HL-60 (cell line): ENCODE measurements around the gene RELL1.

Experiments used
- DNase-seq, 2 experiments: peaks; one replicate each; pipeline ENCODE4 v3.0.0-alpha.2; 2010 to 2020; ENCODE audit warnings: low read depth in 1 of 2, low spot score in 1 of 2
- H3K27ac ChIP-seq: fragments of 250-450 bp; sonication (Bioruptor Pico); replicated peaks from 2 replicates; pipeline ENCODE4 v1.5.1; 2020; ENCODE audit warnings: mild to moderate bottlenecking, moderate library complexity
- H3K27me3 ChIP-seq: fragments of 250-450 bp; sonication (Bioruptor Pico); 2 replicates; pipeline ENCODE4 v1.5.1; 2021; ENCODE audit warnings: mild to moderate bottlenecking, moderate library complexity; ENCODE audit not compliant: insufficient read depth, poor library complexity, severe bottlenecking
- H3K4me3 ChIP-seq: replicated peaks from 2 replicates; pipeline ENCODE4 v1.5.1; 2011; ENCODE audit warnings: mild to moderate bottlenecking, control low read depth, low read length; ENCODE audit not compliant: insufficient read depth
- CTCF ChIP-seq: IDR thresholded peaks from one replicate; pipeline ENCODE4 v1.5.1; 2011; ENCODE audit warnings: low read length, control low read depth, inconsistent platforms; ENCODE audit not compliant: insufficient read depth
- GABPA ChIP-seq: IDR thresholded peaks from 2 replicates; pipeline ENCODE4 v1.6.1; 2012; ENCODE audit warnings: low read depth
- POLR2AphosphoS5 ChIP-seq: IDR thresholded peaks from 2 replicates; pipeline ENCODE4 v1.6.1; 2012; ENCODE audit warnings: low read depth
- REST ChIP-seq: IDR thresholded peaks from 2 replicates; pipeline ENCODE4 v1.6.1; 2012; ENCODE audit warnings: low read depth; ENCODE audit not compliant: insufficient replicate concordance
- SPI1 ChIP-seq: IDR thresholded peaks from 2 replicates; pipeline ENCODE4 v1.6.1; 2012; ENCODE audit warnings: low read depth, mild to moderate bottlenecking, borderline replicate concordance

RELL1 gene

GRCh38 chr4:37629713-37630112 lies 56.5 kb downstream of the RELL1 start:
- TF ChIP-seq POLR2AphosphoS5: no peak
- no peak for TF ChIP-seq CTCF
- TF ChIP-seq REST: no peak
- no peak for TF ChIP-seq GABPA
- TF ChIP-seq SPI1: no peak
- DNase-seq: no peak
- Histone ChIP-seq H3K27me3 (no peaks in the 10 kb centered on the region), H3K27ac (no peak overlapping the region), H3K4me3 (no peak overlapping the region)

DNA sequence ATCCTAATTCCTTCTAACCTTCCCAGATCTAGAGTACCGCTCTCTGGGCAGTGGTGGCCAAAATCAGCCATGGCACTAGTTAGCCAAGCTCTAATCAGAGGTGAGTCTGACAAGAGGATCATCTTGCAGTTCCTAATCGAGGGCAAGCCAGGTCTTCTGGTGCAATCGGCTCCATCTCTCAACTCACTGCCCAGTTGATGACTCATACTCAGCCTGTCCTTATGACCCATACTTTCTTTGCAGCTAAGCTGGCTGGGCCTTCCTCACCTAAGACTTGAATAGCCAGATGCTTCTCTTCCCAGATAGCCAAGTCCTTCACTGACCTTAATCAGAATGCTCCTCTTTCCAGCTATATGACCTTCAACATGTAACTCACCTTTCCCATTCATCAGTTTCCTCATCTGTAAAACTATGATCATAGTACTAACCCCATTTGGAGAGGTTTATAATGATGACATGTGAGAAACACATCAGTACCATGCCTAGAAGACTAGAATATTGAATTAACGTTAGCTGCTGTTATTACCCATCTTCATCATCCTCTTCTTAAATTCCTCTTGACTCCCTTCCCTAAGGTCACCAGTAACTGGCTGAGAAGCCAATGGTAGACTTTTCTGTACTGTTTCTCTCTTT lies 57.1 kb downstream of the RELL1 start:
- Histone ChIP-seq H3K27ac (no peak overlapping the region), H3K4me3 (no peak overlapping the region), H3K27me3 (no peaks in the 10 kb centered on the region)
- TF ChIP-seq CTCF: no peak
- DNase-seq: peak; percentile 14 to 24

GRCh38 chr4:37627263-37627662 lies 58.9 kb downstream of the RELL1 start:
- TF ChIP-seq SPI1: no peak
- no peak for TF ChIP-seq CTCF
- no peak for TF ChIP-seq GABPA
- TF ChIP-seq POLR2AphosphoS5: no peak
- no peak for TF ChIP-seq REST
- no peak for DNase-seq
- Histone ChIP-seq H3K27me3 (no peaks in the 10 kb centered on the region), H3K27ac (no peak overlapping the region), H3K4me3 (no peak overlapping the region)

DNA sequence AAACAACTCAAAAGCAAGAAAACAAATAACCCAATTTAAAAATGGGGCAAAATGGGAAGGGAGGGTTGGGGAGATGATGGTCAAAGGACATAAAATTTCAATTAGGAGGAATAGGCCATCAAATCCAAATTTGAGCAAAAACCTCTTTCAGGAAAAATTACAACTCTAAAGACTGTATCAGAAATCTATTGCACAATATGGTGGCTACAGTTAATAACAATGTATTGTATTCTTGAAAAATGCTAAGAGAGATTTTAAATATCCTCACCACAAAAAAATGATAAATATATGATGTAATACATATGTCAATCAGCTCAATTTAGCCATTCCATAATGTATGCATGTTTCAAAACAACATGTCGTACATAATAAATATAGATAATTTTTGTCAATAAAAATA lies 60.7 kb downstream of the RELL1 start:
- TF ChIP-seq POLR2AphosphoS5 (no peak), CTCF (no peak), SPI1 (no peak), REST (no peak), GABPA (no peak)
- DNase-seq: no peak
- Histone ChIP-seq H3K27ac (no peak overlapping the region), H3K27me3 (no peaks in the 10 kb centered on the region), H3K4me3 (no peak overlapping the region)
